ENCODE data around the gene PLS1. TPM values are rescaled to one million over a fixed set of nuclear protein-coding genes. Genes with fewer than 3 reads are reported as not detected.
"Not testable (repeated sequence)": the region's sequence is repeated elsewhere in the genome, so short reads cannot be mapped to it uniquely, and the experiment has no call there.

Gene PLS1
- total RNA-seq = 1 to 10 TPM; 1.2 to 2.6 (median 1.6) TPM
- 3.1 TPM for total RNA-seq (2013)

DNA sequence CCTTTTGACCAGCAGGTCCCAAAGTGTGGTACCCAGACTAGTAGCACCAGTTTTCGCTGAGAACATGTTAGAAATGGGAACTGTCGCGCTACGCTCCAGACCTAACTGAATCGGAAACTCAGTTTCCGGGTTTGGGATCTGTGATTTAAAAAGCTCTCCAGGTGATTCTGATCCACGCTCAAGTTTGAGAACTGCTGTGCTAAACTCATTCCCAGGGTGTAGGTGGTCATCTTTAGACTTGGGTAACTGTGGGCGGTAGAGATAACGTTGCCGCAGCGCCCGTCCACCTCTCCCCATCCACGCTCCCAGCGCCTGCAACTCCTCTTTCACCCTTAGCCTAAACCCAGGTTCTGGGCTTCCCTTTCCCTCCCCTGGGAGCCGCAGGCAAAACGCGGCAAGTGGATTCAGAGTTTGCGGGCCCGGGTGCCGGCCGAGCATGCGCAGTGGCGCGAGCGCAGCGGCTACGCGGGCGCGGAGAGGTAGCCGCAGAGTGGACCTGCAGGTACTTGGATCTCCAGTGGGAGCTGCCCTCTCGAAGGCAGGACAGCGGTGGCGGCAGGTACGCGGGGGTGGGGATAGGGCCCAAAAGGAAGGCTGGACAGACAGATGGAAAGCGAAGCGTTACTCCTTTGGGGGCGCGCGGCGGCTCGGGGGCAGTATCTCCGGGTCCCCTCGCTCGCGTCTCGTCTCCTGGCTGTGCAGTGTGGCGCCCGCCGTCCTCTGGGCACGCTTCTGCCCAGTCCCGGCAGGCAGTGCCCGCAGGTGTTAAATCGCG is at the start of gene PLS1:
PLS1 (plus strand) TSS at position 443 of the 775 bp plus-strand sequence. CDS start 67,845 bp downstream, outside the sequence.
- peak; percentile 86 to 91 (median 90) for ATAC-seq
- peak; percentile 87 to 90 for DNase-seq
- under 1% methylated on average over 56 of the region's 56 CpGs for WGBS (ENCODE audit: insufficient coverage)
- H3K4me3 Mint-ChIP-seq = peak within 1 kb of the TSS; percentile 99
- Histone ChIP-seq H3K4me3 (ENCODE audit: low read length) (peak within 1 kb of the TSS; percentile 77), H3K27me3 (ENCODE audit: control insufficient read depth, insufficient read depth, low read length) (no peaks in the 10 kb centered on the region), H3K9me3 (ENCODE audit: control insufficient read depth, insufficient read depth, low read length) (no peaks in the 10 kb centered on the region), H3K27ac (ENCODE audit: low read length) (peak within 1 kb of the TSS; percentile 57), H3K36me3 (ENCODE audit: control insufficient read depth, insufficient read depth, low read length) (no peaks in the 10 kb centered on the region), H3K4me1 (ENCODE audit: control insufficient read depth, insufficient read depth, low read length) (peaks cover 6% of the 10 kb centered on the region)
- peaks cover 3 to 8% of the 10 kb centered on the region in 2 donors for H3K27me3 Mint-ChIP-seq (ENCODE audit: low read depth in 2 of 2)
- H3K4me1 Mint-ChIP-seq = peaks cover 7 to 15% of the 10 kb centered on the region in 2 donors
- intact Hi-C loops (cut with micrococcal nuclease) = loop anchor here (1.0 kb wide), 1 partner anchor 18 kb away; the partner anchor contains the start of gene ATR
- TF ChIP-seq, protein P1, sequence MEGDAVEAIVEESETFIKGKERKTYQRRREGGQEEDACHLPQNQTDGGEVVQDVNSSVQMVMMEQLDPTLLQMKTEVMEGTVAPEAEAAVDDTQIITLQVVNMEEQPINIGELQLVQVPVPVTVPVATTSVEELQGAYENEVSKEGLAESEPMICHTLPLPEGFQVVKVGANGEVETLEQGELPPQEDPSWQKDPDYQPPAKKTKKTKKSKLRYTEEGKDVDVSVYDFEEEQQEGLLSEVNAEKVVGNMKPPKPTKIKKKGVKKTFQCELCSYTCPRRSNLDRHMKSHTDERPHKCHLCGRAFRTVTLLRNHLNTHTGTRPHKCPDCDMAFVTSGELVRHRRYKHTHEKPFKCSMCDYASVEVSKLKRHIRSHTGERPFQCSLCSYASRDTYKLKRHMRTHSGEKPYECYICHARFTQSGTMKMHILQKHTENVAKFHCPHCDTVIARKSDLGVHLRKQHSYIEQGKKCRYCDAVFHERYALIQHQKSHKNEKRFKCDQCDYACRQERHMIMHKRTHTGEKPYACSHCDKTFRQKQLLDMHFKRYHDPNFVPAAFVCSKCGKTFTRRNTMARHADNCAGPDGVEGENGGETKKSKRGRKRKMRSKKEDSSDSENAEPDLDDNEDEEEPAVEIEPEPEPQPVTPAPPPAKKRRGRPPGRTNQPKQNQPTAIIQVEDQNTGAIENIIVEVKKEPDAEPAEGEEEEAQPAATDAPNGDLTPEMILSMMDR (IDR thresholded peaks at IDR 0.05) = no peak
- H3K36me3 Mint-ChIP-seq = no peaks in the 10 kb centered on the region
- H3K9me3 Mint-ChIP-seq = no peaks in the 10 kb centered on the region
- peak within 1 kb of the TSS; percentile 60 to 95 for H3K27ac Mint-ChIP-seq

GRCh38 chr3:142549986-142550385 is 46.2 kb upstream of the PLS1 start:
- intact Hi-C loops (cut with micrococcal nuclease) = no loop called here
- no peaks in the 10 kb centered on the region for H3K27me3 ChIP-seq (ENCODE audit: control insufficient read depth, insufficient read depth, low read length)
- no peak for DNase-seq
- no peak overlapping the region for H3K4me3 Mint-ChIP-seq
- peaks cover 34% of the 10 kb centered on the region for H3K36me3 Mint-ChIP-seq
- no peaks in the 10 kb centered on the region for H3K9me3 ChIP-seq (ENCODE audit: control insufficient read depth, insufficient read depth, low read length)
- H3K4me1 Mint-ChIP-seq = no peaks in the 10 kb centered on the region
- peaks cover 78% of the 10 kb centered on the region for H3K36me3 ChIP-seq (ENCODE audit: control insufficient read depth, insufficient read depth, low read length)
- H3K4me1 ChIP-seq (ENCODE audit: control insufficient read depth, insufficient read depth, low read length) = no peaks in the 10 kb centered on the region
- no peak for ATAC-seq
- WGBS (ENCODE audit: insufficient coverage) = 98% methylated on average over 7 of the region's 7 CpGs
- TF ChIP-seq, protein P1 (IDR thresholded peaks at IDR 0.05) = no peak
- H3K4me3 ChIP-seq (ENCODE audit: low read length) = no peak overlapping the region
- H3K9me3 Mint-ChIP-seq = no peaks in the 10 kb centered on the region
- H3K27ac Mint-ChIP-seq = no peak overlapping the region
- H3K27me3 Mint-ChIP-seq (ENCODE audit: low read depth in 2 of 2) = no peaks in the 10 kb centered on the region
- no peak overlapping the region for H3K27ac ChIP-seq (ENCODE audit: low read length)

DNA sequence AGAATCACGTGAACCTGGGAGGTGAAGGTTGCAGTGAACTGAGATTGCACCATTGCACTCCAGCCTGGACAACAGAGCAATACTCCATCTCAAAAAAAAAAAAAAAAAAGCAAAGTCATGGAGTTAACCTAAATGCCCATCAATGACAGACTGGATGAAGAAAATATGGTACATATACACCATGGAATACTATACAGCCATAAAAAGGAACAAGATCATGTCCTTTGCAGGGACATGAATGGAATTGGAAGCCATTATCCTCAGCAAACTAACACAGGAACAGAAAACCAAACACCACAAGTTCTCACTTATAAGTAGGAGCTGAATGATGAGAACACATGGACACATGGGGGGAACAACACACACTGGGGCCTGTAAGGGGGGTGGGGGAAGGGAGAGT is 43.6 kb upstream of the PLS1 start:
- H3K27me3 ChIP-seq (ENCODE audit: control insufficient read depth, insufficient read depth, low read length); H3K4me3 Mint-ChIP-seq; H3K4me3 ChIP-seq (ENCODE audit: low read length); H3K9me3 Mint-ChIP-seq; H3K4me1 Mint-ChIP-seq; H3K4me1 ChIP-seq (ENCODE audit: control insufficient read depth, insufficient read depth, low read length); H3K9me3 ChIP-seq (ENCODE audit: control insufficient read depth, insufficient read depth, low read length); H3K27me3 Mint-ChIP-seq (ENCODE audit: low read depth in 2 of 2); H3K27ac ChIP-seq (ENCODE audit: low read length); ATAC-seq; H3K27ac Mint-ChIP-seq; intact Hi-C loops (cut with micrococcal nuclease); DNase-seq: not testable (repeated sequence)
- WGBS (ENCODE audit: insufficient coverage) = no CpG with 5 or more reads among the region's 1 CpG
- H3K36me3 Mint-ChIP-seq = peaks cover 45% of the 10 kb centered on the region
- peaks cover 78% of the 10 kb centered on the region for H3K36me3 ChIP-seq (ENCODE audit: control insufficient read depth, insufficient read depth, low read length)

GRCh38 chr3:142553741-142554140 is 42.5 kb upstream of the PLS1 start:
- intact Hi-C loops (cut with micrococcal nuclease) = no loop called here
- ATAC-seq = no peak
- Histone ChIP-seq H3K36me3 (ENCODE audit: control insufficient read depth, insufficient read depth, low read length) (peaks cover 77% of the 10 kb centered on the region), H3K4me1 (ENCODE audit: control insufficient read depth, insufficient read depth, low read length) (no peaks in the 10 kb centered on the region), H3K27ac (ENCODE audit: low read length) (no peak overlapping the region), H3K4me3 (ENCODE audit: low read length) (no peak overlapping the region), H3K27me3 (ENCODE audit: control insufficient read depth, insufficient read depth, low read length) (no peaks in the 10 kb centered on the region), H3K9me3 (ENCODE audit: control insufficient read depth, insufficient read depth, low read length) (no peaks in the 10 kb centered on the region)
- peaks cover 45% of the 10 kb centered on the region for H3K36me3 Mint-ChIP-seq
- no peaks in the 10 kb centered on the region for H3K4me1 Mint-ChIP-seq
- no peak for DNase-seq
- H3K9me3 Mint-ChIP-seq = no peaks in the 10 kb centered on the region
- TF ChIP-seq, protein P1 (IDR thresholded peaks at IDR 0.05) = no peak
- no peaks in the 10 kb centered on the region for H3K27me3 Mint-ChIP-seq (ENCODE audit: low read depth in 2 of 2)
- H3K4me3 Mint-ChIP-seq = no peak overlapping the region
- no peak overlapping the region for H3K27ac Mint-ChIP-seq
- WGBS (ENCODE audit: insufficient coverage) = 100% methylated on average over 1 of the region's 1 CpG
